ENCODE results near the gene NTF3.

Gene NTF3

DNA sequence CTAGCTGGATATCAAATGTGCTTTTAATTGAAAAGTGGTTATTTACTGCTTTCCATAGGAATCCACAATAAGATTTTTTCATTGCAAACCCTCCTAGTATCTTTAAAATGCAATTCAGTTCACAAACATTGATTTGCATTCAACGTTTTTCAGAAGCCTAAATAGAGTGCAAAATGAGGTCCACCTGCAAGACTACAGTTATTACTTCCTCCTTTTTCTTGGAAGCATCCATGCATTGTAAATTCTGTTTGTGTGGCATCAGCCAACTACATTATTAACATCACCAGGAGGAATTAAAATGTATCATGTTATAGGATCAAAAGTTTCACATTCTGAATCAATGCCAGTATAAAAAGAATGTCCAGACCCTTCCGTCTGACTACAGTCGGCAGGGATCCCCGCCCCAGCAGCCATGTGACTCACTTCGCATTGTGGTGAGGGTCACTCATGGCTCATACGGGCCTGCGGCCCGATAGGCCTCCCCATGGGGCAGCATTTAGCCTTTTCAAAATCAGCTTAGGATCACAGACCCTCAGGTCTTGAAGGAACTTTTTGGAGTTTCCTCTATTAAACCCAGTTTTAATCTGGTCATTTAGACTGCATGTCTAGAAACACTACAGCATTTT lies 46.3 kb downstream of the NTF3 start:
- TF ChIP-seq, protein P1, sequence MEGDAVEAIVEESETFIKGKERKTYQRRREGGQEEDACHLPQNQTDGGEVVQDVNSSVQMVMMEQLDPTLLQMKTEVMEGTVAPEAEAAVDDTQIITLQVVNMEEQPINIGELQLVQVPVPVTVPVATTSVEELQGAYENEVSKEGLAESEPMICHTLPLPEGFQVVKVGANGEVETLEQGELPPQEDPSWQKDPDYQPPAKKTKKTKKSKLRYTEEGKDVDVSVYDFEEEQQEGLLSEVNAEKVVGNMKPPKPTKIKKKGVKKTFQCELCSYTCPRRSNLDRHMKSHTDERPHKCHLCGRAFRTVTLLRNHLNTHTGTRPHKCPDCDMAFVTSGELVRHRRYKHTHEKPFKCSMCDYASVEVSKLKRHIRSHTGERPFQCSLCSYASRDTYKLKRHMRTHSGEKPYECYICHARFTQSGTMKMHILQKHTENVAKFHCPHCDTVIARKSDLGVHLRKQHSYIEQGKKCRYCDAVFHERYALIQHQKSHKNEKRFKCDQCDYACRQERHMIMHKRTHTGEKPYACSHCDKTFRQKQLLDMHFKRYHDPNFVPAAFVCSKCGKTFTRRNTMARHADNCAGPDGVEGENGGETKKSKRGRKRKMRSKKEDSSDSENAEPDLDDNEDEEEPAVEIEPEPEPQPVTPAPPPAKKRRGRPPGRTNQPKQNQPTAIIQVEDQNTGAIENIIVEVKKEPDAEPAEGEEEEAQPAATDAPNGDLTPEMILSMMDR (IDR thresholded peaks at IDR 0.05; ENCODE audit: insufficient read depth, low read depth, low read length, missing control alignments): no peak
- no peak for DNase-seq (ENCODE audit: low read depth)

DNA sequence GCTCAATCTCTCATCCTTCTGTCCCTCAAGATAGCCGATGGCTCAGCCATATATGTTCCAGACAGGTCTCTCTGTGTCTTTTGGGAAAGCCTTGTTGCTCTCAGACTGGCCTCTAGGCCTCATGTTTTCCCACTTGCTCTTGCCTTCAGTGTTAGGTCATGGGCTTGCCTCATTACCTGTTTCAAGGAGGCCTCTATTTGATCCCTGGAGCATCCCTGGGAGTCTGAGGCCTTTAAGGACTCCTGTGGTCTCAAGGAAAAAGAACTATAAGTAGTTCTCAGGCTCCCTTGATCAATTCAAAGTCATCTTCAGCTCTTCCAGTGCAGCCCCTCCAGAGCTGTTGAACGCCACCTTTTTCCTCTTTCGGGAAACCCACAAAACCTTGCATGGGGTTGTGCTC lies 47.9 kb downstream of the NTF3 start:
- TF ChIP-seq, protein P1 (IDR thresholded peaks at IDR 0.05; ENCODE audit: insufficient read depth, low read depth, low read length, missing control alignments): no peak
- no peak for DNase-seq (ENCODE audit: low read depth)
- no peak overlapping the region for H3K4me3 ChIP-seq (ENCODE audit: low read depth, low read length)

More for the DNA sequence above, 46.3 kb downstream of the NTF3 start:
- H3K4me3 ChIP-seq (ENCODE audit: low read depth, low read length): no peak overlapping the region

DNA sequence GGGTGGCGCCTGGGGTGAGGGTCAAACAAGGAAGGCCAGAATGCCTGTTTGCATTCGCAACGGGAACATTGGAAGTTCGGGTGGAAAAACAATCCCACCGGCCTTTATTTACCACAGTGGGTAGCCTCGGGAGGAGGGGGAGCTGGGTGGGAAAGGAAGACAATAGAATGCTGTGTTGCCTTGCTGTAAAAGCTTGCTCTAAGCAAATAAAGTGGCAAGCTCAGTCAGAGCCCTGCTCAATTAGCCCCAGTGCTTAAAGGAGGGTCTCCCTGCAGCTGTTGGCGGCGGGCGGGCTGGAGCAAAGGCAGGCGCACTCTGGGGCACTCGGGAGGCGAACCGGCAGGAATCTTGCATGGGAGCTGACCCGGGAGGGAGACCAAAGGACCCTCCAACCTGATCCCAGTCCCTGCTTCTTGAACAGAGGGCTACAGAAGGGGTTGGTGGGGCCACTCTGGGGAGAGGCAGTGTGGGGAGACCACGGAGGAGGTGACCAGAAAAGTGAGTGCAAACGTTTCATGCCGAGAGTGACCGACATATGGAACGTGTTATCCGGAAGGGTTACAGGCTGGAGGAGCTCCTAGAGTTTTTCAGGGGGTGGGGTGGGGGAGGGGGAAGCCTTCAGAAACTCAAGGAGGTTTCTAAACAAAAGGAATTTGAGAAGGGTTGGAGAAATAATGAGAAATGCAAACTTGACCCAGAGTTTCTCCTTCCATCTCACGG lies 48.5 kb downstream of the NTF3 start:
- no peak overlapping the region for H3K4me3 ChIP-seq (ENCODE audit: low read depth, low read length)
- DNase-seq (ENCODE audit: low read depth): no peak

DNA sequence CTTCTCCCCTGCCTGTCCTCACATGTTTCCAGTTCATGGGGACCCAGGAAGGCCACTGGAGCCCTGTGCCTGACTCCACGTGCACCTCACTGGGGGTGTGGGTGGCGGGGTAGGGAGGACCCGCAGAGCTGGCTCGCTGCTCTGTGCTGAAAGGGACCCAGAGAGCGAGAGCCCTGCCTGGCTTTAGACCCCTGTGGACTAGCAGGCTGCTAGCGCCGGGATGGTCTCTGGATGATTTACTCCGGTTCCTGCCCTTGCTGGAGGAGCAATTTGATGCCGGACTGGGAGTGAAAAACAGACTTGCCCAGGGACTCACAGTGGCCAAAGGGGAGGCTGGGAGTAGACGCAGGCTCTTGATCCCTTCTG lies 49.0 kb downstream of the NTF3 start:
- DNase-seq (ENCODE audit: low read depth): no peak
- no peak overlapping the region for H3K4me3 ChIP-seq (ENCODE audit: low read depth, low read length)

More for the DNA sequence above, 48.5 kb downstream of the NTF3 start:
- TF ChIP-seq, protein P1 (IDR thresholded peaks at IDR 0.05; ENCODE audit: insufficient read depth, low read depth, low read length, missing control alignments): no peak

DNA sequence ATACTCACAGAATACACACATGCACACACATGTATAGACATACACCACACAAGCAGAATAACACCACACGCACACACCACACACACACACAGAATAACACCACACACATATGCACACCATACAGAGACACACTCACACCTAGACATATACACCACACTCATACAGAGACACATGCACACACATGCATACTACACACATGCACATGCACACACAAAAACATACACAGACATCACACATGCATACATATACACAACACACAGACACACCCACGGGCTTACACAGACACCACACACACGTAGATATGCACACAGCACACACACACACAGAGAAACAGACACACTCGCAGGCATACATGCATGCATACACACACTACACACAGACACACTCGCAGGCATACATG lies 49.7 kb downstream of the NTF3 start:
- no peak for DNase-seq (ENCODE audit: low read depth)
- TF ChIP-seq, protein P1 (IDR thresholded peaks at IDR 0.05; ENCODE audit: insufficient read depth, low read depth, low read length, missing control alignments): no peak
- H3K4me3 ChIP-seq (ENCODE audit: low read depth, low read length): no peak overlapping the region

More for the DNA sequence above, 49.0 kb downstream of the NTF3 start:
- TF ChIP-seq, protein P1 (IDR thresholded peaks at IDR 0.05; ENCODE audit: insufficient read depth, low read depth, low read length, missing control alignments): no peak

DNA sequence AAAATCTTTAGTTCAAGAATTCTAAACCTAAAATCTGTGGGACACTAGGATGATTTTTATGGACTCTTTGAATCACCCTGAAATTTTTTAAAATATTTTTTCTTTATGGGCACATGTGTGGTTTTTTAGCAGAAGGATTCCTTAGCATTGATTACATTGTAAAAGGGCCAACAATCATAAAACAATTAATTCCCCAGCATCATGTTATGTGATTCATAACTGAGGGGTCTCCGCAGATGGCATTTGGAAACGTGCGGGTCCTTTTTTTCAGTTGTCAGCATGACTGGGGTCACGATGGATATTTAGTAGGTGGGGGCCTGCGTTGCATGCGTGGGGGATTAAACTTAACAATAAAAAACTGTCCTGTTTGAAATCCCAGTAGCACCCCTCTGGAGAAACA lies 52.5 kb downstream of the NTF3 start:
- TF ChIP-seq, protein P1 (IDR thresholded peaks at IDR 0.05; ENCODE audit: insufficient read depth, low read depth, low read length, missing control alignments): no peak
- DNase-seq (ENCODE audit: low read depth): no peak

More for the DNA sequence above, 52.5 kb downstream of the NTF3 start:
- no peak overlapping the region for H3K4me3 ChIP-seq (ENCODE audit: low read depth, low read length)

All from GM12865 (cell line).